Esophagus squamous epithelium (tissue), 4 donors: ENCODE measurements around the gene B9D1.

Source experiments
- POLR2A ChIP-seq, 4 donors: fragments of 450-650 bp; IDR thresholded peaks; one replicate each; pipeline ENCODE4 v1.6.1; 2017; ENCODE audit warnings: antibody characterized with exemption in 4 of 4, mild to moderate bottlenecking in 4 of 4, moderate library complexity in 3 of 4
- TF ChIP-seq, protein P1 (sequence below), 6 experiments: fragments of 450-650 bp in 4 of 6; fragments of 200-600 bp in 2 of 6; sonication (generic) in 2 of 6; IDR thresholded peaks; one replicate each; pipeline ENCODE4 v1.5.1; 2016 to 2019; ENCODE audit warnings: antibody characterized with exemption in 6 of 6, mild to moderate bottlenecking in 4 of 6, moderate library complexity in 4 of 6

DNA sequence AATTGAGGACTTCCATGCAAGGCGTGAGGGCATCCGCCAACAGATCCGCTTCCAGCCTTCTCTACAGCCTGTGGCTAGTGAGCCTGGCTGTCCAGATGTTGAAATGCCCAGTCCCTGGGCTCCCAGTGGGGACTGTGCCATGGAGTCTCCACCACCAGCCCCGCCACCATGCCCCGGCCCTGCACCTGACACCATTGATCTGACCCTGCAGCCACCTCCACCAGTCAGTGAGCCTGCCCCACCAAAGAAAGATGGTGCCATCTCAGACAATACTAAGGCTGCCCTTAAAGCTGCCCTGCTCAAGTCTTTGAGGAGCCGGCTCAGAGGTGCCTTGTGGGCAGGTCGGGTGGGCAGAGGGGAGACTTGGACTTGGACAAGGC, 18.8 kb upstream of the B9D1 start:
- TF ChIP-seq, protein P1, sequence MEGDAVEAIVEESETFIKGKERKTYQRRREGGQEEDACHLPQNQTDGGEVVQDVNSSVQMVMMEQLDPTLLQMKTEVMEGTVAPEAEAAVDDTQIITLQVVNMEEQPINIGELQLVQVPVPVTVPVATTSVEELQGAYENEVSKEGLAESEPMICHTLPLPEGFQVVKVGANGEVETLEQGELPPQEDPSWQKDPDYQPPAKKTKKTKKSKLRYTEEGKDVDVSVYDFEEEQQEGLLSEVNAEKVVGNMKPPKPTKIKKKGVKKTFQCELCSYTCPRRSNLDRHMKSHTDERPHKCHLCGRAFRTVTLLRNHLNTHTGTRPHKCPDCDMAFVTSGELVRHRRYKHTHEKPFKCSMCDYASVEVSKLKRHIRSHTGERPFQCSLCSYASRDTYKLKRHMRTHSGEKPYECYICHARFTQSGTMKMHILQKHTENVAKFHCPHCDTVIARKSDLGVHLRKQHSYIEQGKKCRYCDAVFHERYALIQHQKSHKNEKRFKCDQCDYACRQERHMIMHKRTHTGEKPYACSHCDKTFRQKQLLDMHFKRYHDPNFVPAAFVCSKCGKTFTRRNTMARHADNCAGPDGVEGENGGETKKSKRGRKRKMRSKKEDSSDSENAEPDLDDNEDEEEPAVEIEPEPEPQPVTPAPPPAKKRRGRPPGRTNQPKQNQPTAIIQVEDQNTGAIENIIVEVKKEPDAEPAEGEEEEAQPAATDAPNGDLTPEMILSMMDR (IDR thresholded peaks at IDR 0.05), result no peak
- no peak for TF ChIP-seq POLR2A (IDR thresholded peaks at IDR 0.05)
